HepG2 (cell line): ENCODE measurements around the gene GPRC5B. TPM values are rescaled to one million over a fixed set of nuclear protein-coding genes. Genes with fewer than 3 reads are reported as not detected.
A peak's percentile ranks its signal among the peaks of the same experiment; 100 is the strongest.

Source experiments
- CBX2 ChIP-seq, 2 experiments: fragments of 200-600 bp in 1 of 2; sonication (generic); formaldehyde crosslinking in 1 of 2; IDR thresholded peaks; 2 replicates each; pipeline versions ENCODE4 v1.7.0 to v1.8.1; 2018 to 2022; ENCODE audit warnings: low read depth in 2 of 2, low read length in 1 of 2, mild to moderate bottlenecking in 1 of 2, missing genetic modification reagents in 1 of 2
- CENPX ChIP-seq: sonication (generic); formaldehyde crosslinking; IDR thresholded peaks from 2 replicates; pipeline ENCODE4 v1.9.0; 2021; ENCODE audit warnings: mild to moderate bottlenecking, missing genetic modification reagents, moderate library complexity
- FOXP4 ChIP-seq: sonication (generic); formaldehyde crosslinking; IDR thresholded peaks from 2 replicates; pipeline ENCODE4 v1.4.0; 2020; ENCODE audit warnings: missing genetic modification reagents
- HOXA7 ChIP-seq: sonication (generic); formaldehyde crosslinking; IDR thresholded peaks from 2 replicates; pipeline ENCODE4 v1.8.1; 2022; ENCODE audit warnings: mild to moderate bottlenecking, missing genetic modification reagents, moderate library complexity
- KDM5B ChIP-seq: sonication (generic); formaldehyde crosslinking; IDR thresholded peaks from 2 replicates; pipeline ENCODE4 v1.4.0; 2020; ENCODE audit warnings: missing genetic modification reagents, mild to moderate bottlenecking, borderline replicate concordance
- NR2F1 ChIP-seq, 2 experiments: fragments of 450-650 bp in 1 of 2; formaldehyde crosslinking in 1 of 2; IDR thresholded peaks; 2 replicates each; pipeline versions ENCODE4 v1.5.0 to v1.6.1; 2016 to 2020; ENCODE audit warnings: mild to moderate bottlenecking in 1 of 2, missing compliant biosample characterization in 1 of 2, missing genetic modification reagents in 1 of 2, moderate library complexity in 1 of 2
- ONECUT2 ChIP-seq: sonication (generic); formaldehyde crosslinking; IDR thresholded peaks from 2 replicates; pipeline ENCODE4 v1.4.0; 2020; ENCODE audit warnings: missing genetic modification reagents
- THRA ChIP-seq: sonication (generic); formaldehyde crosslinking; IDR thresholded peaks from 2 replicates; pipeline ENCODE4 v1.4.0; 2020; ENCODE audit warnings: missing genetic modification reagents, borderline replicate concordance
- ZBTB33 ChIP-seq: sonication (generic); formaldehyde crosslinking; IDR thresholded peaks from 2 replicates; pipeline ENCODE4 v1.4.0; 2020; ENCODE audit warnings: missing genetic modification reagents
- ZFP36L1 ChIP-seq: sonication (generic); formaldehyde crosslinking; IDR thresholded peaks from 2 replicates; pipeline ENCODE4 v1.8.0; 2022; ENCODE audit warnings: mild to moderate bottlenecking, missing genetic modification reagents, moderate library complexity
- ZFX ChIP-seq: sonication (generic); formaldehyde crosslinking; IDR thresholded peaks from 2 replicates; pipeline ENCODE4 v1.4.0; 2020; ENCODE audit warnings: mild to moderate bottlenecking, low read depth, missing genetic modification reagents, moderate library complexity
- ZNF24 ChIP-seq: fragments of 450-650 bp; IDR thresholded peaks from 2 replicates; pipeline ENCODE4 v1.6.1; 2017; ENCODE audit warnings: antibody characterized with exemption, mild to moderate bottlenecking
- ZNF276 ChIP-seq: sonication (generic); formaldehyde crosslinking; IDR thresholded peaks from 2 replicates; pipeline ENCODE4 v1.4.0; 2020; ENCODE audit warnings: mild to moderate bottlenecking, low read depth, missing genetic modification reagents
- ZNF746 ChIP-seq: sonication (generic); formaldehyde crosslinking; IDR thresholded peaks from 2 replicates; pipeline ENCODE4 v1.8.0; 2022; ENCODE audit warnings: mild to moderate bottlenecking, missing genetic modification reagents
- ZNF883 ChIP-seq: sonication (generic); formaldehyde crosslinking; IDR thresholded peaks from 2 replicates; pipeline ENCODE4 v1.5.1; 2020; ENCODE audit warnings: mild to moderate bottlenecking, missing genetic modification reagents; ENCODE audit errors: not compliant biosample characterization
- polyA plus RNA-seq, 8 experiments: library from polyadenylated mRNA; depleted of rRNA in 3 of 8; stranded (reverse) in 7 of 8; unstranded in 1 of 8; fragments of >200 nt; fragmentation: Illumina TruSeq in 4 of 8; extraction: Trizol in 4 of 8; gene quantifications; 2 replicates each; pipeline versions ENCODE4 v1.2.1 to v1.2.3, GENCODE V29; 2011 to 2016; ENCODE audit warnings: low read depth in 4 of 8, missing spikeins in 1 of 8, mixed read lengths in 1 of 8; ENCODE audit not compliant: insufficient read depth in 1 of 8
- total RNA-seq, 5 experiments: library from RNA; depleted of rRNA; stranded (reverse); fragments of >200 nt; fragmentation: Illumina TruSeq; extraction: Trizol; gene quantifications; 2 replicates each; pipeline ENCODE4 v1.2.3, GENCODE V29; 2016; ENCODE audit warnings: low read depth in 1 of 5

The GPRC5B gene
- total and polyA plus RNA-seq, 2 of the 13 experiments (the other 11 are each of a cell fraction or from before 2014, with no cell fraction given): 0.46 to 0.53 TPM

GRCh38 chr16:19886073-19886941, 1.7 kb upstream of the GPRC5B start (continued):
- TF ChIP-seq CENPX (no peak), ZBTB33 (CRISPR knock-in tag) (peak; percentile 65), ZNF276 (CRISPR knock-in tag) (peak; percentile 17; the same call in 1 of the 2 replicates), ZFP36L1 (CRISPR knock-in tag) (peak; percentile 59; the same call in 1 of the 2 replicates), ZNF883 (CRISPR knock-in tag) (no peak), HOXA7 (CRISPR knock-in tag) (0 out of 2 replicates have a peak, but pooled peaks have one; percentile 69), KDM5B (peak; percentile 61; the same call in 1 of the 2 replicates), ONECUT2 (CRISPR knock-in tag) (0 out of 2 replicates have a peak, but pooled peaks have one; percentile 13), THRA (CRISPR knock-in tag) (peak; percentile 75), ZNF746 (CRISPR knock-in tag) (no peak), ZNF24 (no peak), FOXP4 (CRISPR knock-in tag) (no peak; the same call in 1 of the 2 replicates), CBX2 (IDR thresholded peaks at IDR 0.05; ENCODE audit: low read depth, low read length) (no peak), CBX2 (CRISPR knock-in tag; IDR thresholded peaks at IDR 0.05; ENCODE audit: low read depth) (no peak), ZFX (peak; percentile 46; the same call in 1 of the 2 replicates), NR2F1 (CRISPR knock-in tag; IDR thresholded peaks at IDR 0.05) (no peak)
